Type B pancreatic cell (in vitro differentiated cells): Measurements from ENCODE around the gene RAB27B. TPM values are rescaled to one million over a fixed set of nuclear protein-coding genes. Genes with fewer than 3 reads are reported as not detected.

Experiments used
- DNase-seq: peaks from one replicate; pipeline ENCODE4 v3.0.0; 2021; ENCODE audit warnings: mixed read lengths; ENCODE audit not compliant: unreplicated experiment; ENCODE audit errors: extremely low spot score
- H3K27ac Mint-ChIP-seq: 2 replicates; pipeline ENCODE4 v1.8.0; 2021; ENCODE audit warnings: mild to moderate bottlenecking, mixed read lengths
- H3K27me3 Mint-ChIP-seq: 2 replicates; pipeline ENCODE4 v1.8.0; 2021; ENCODE audit warnings: mixed read lengths
- H3K36me3 Mint-ChIP-seq: 2 replicates; pipeline ENCODE4 v1.8.0; 2021; ENCODE audit warnings: mixed read lengths
- H3K4me1 Mint-ChIP-seq: one replicate; pipeline ENCODE4 v1.8.0; 2021; ENCODE audit warnings: mixed read lengths; ENCODE audit not compliant: unreplicated experiment
- H3K4me3 Mint-ChIP-seq: 2 replicates; pipeline ENCODE4 v1.8.0; 2021; ENCODE audit warnings: mild to moderate bottlenecking, mixed read lengths
- H3K9me3 Mint-ChIP-seq: 2 replicates; pipeline ENCODE4 v1.8.0; 2021; ENCODE audit warnings: mixed read lengths
- total RNA-seq: library from RNA; stranded (reverse); gene quantifications from 2 replicates; pipeline ENCODE4 v1.2.1, GENCODE V29; 2021; ENCODE audit warnings: low replicate concordance
- TF ChIP-seq, protein P1 (sequence below): fragments of 200-600 bp; sonication (generic); conservative IDR thresholded peaks from 2 replicates; pipeline ENCODE4 v1.5.0; 2021; ENCODE audit warnings: antibody characterized with exemption, mild to moderate bottlenecking

Gene RAB27B
- total RNA-seq, 1 donor from 2014 or later: 9.4 TPM

GRCh38 chr18:54787121-54787520 lies 41.2 kb upstream of the RAB27B start:
- no peak overlapping the region for H3K27ac Mint-ChIP-seq

DNA sequence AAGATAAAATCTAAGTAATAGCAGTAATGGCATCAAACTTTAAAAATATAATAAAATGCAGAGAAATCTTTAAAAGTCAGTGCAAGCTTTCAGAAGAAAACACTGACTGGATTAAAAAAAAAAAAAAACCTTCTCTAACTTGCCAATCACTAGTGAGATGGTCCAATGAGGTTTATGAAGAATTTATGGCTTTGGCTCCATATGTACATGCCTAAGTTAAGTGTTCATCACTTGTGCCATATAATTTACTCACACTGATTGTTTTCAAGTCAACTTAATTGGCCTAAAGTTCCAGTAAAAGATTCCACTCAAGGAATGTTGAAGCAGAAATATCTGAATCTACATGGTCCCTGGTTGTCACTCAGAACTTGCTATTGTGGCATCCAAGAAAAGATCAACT lies 40.7 kb upstream of the RAB27B start:
- Mint-ChIP-seq H3K4me1 (no peaks in the 10 kb centered on the region), H3K9me3 (peaks cover 6% of the 10 kb centered on the region), H3K4me3 (no peak overlapping the region), H3K27me3 (no peaks in the 10 kb centered on the region), H3K27ac (no peak overlapping the region), H3K36me3 (no peaks in the 10 kb centered on the region)
- TF ChIP-seq, protein P1, sequence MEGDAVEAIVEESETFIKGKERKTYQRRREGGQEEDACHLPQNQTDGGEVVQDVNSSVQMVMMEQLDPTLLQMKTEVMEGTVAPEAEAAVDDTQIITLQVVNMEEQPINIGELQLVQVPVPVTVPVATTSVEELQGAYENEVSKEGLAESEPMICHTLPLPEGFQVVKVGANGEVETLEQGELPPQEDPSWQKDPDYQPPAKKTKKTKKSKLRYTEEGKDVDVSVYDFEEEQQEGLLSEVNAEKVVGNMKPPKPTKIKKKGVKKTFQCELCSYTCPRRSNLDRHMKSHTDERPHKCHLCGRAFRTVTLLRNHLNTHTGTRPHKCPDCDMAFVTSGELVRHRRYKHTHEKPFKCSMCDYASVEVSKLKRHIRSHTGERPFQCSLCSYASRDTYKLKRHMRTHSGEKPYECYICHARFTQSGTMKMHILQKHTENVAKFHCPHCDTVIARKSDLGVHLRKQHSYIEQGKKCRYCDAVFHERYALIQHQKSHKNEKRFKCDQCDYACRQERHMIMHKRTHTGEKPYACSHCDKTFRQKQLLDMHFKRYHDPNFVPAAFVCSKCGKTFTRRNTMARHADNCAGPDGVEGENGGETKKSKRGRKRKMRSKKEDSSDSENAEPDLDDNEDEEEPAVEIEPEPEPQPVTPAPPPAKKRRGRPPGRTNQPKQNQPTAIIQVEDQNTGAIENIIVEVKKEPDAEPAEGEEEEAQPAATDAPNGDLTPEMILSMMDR: no peak
- DNase-seq: no peak

More at GRCh38 chr18:54787121-54787520, 41.2 kb upstream of the RAB27B start:
- DNase-seq: no peak
- H3K36me3 Mint-ChIP-seq: no peaks in the 10 kb centered on the region
- H3K4me3 Mint-ChIP-seq: no peak overlapping the region
- H3K27me3 Mint-ChIP-seq: no peaks in the 10 kb centered on the region
- H3K9me3 Mint-ChIP-seq: peaks cover 6% of the 10 kb centered on the region
- TF ChIP-seq, protein P1: no peak
- no peaks in the 10 kb centered on the region for H3K4me1 Mint-ChIP-seq

GRCh38 chr18:54790109-54790508 lies 38.2 kb upstream of the RAB27B start:
- Mint-ChIP-seq H3K4me3 (no peak overlapping the region), H3K9me3 (no peaks in the 10 kb centered on the region), H3K4me1 (no peaks in the 10 kb centered on the region), H3K27ac (no peak overlapping the region), H3K27me3 (no peaks in the 10 kb centered on the region), H3K36me3 (no peaks in the 10 kb centered on the region)
- DNase-seq: no peak
- TF ChIP-seq, protein P1: no peak

DNA sequence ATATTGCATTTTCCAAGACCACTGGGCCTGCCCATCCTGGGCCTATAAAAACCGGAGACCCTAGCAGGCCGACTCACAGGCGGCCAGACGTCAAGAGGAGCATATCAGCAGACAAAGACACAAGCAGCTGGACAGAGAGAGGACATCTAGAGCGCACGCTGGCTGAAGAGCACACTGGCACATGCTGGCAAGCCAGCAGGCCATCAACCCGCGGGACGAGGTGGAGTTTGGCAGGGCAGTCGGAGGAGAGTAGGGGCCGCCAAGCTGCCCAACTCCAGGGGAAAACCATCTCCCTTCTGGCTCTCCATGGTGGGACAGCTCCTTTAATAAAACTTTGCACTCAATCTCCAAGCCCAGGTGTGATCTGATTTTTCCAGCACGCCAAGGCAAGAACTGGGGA lies 36.6 kb upstream of the RAB27B start:
- no peak for DNase-seq
- Mint-ChIP-seq H3K4me1 (no peaks in the 10 kb centered on the region), H3K36me3 (no peaks in the 10 kb centered on the region), H3K9me3 (no peaks in the 10 kb centered on the region), H3K27me3 (no peaks in the 10 kb centered on the region), H3K27ac (no peak overlapping the region), H3K4me3 (no peak overlapping the region)
- TF ChIP-seq, protein P1: no peak

DNA sequence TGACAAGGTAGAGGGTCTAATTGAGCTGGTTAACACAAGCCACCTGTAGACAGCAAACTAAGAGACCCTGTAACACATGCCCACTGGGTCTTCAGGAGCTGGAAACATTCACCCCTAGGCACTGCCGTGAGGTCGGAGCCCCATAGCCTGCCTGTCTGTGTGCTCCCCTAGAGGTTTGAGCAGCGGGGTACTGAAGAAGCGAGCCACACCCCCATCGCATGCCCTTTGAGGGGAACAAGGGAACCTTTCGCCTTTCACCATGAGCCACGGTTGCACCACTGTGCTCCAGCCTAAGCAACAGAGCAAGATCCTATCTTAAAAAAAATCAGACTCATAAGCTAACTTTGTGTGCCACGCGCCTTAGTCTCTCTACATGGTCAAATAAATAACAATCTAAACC lies 36.2 kb upstream of the RAB27B start:
- DNase-seq: no peak
- H3K4me3 Mint-ChIP-seq: no peak overlapping the region
- no peaks in the 10 kb centered on the region for H3K36me3 Mint-ChIP-seq
- no peak overlapping the region for H3K27ac Mint-ChIP-seq
- H3K4me1 Mint-ChIP-seq: no peaks in the 10 kb centered on the region
- TF ChIP-seq, protein P1: no peak
- H3K27me3 Mint-ChIP-seq: no peaks in the 10 kb centered on the region
- H3K9me3 Mint-ChIP-seq: no peaks in the 10 kb centered on the region

- H3K27me3 Mint-ChIP-seq: no peaks in the 10 kb centered on the region
- no peak overlapping the region for H3K4me3 Mint-ChIP-seq
- TF ChIP-seq, protein P1: no peak
- no peak overlapping the region for H3K27ac Mint-ChIP-seq
- no peaks in the 10 kb centered on the region for H3K36me3 Mint-ChIP-seq
- no peak for DNase-seq
- no peaks in the 10 kb centered on the region for H3K9me3 Mint-ChIP-seq
- H3K4me1 Mint-ChIP-seq: no peaks in the 10 kb centered on the region
These were observed 33.5 kb upstream of the RAB27B start for GRCh38 chr18:54794823-54795222.
